Upper lobe of left lung (tissue), 6 donors: ENCODE measurements around the gene MED29. TPM values are rescaled to one million over a fixed set of nuclear protein-coding genes. Genes with fewer than 3 reads are reported as not detected.

Experiments
- ATAC-seq, 2 donors: fragments of 200-7000 bp; cut with Tn5 transposase; one replicate each; pipeline ENCODE4 v1.9.1; 2022; ENCODE audit warnings: mild to moderate bottlenecking in 2 of 2, moderate library complexity in 2 of 2; ENCODE audit not compliant: low FRiP score in 2 of 2
- DNase-seq, 2 donors: peaks; one replicate each; pipeline ENCODE4 v3.0.0-alpha.2; 2019 to 2020
- H3K27ac ChIP-seq, 4 donors: fragments of 200-600 bp; sonication (generic); one replicate each; pipeline ENCODE4 v1.5.1; 2016 to 2019
- H3K27me3 ChIP-seq, 4 donors: fragments of 200-600 bp; sonication (generic); one replicate each; pipeline ENCODE4 v1.5.1; 2017 to 2019
- H3K36me3 ChIP-seq, 4 donors: fragments of 200-600 bp; sonication (generic); one replicate each; pipeline ENCODE4 v1.5.1; 2016 to 2019
- H3K4me1 ChIP-seq, 4 donors: fragments of 200-600 bp; sonication (generic); one replicate each; pipeline ENCODE4 v1.5.1; 2018 to 2019
- H3K4me3 ChIP-seq, 4 donors: fragments of 200-600 bp; sonication (generic); one replicate each; pipeline ENCODE4 v1.5.1; 2017 to 2019; ENCODE audit warnings: mild to moderate bottlenecking in 2 of 4, moderate library complexity in 1 of 4
- H3K9me3 ChIP-seq, 4 donors: fragments of 200-600 bp; sonication (generic); one replicate each; pipeline ENCODE4 v1.5.1; 2018 to 2019
- EP300 ChIP-seq, 4 donors: sonication (generic); formaldehyde crosslinking; IDR thresholded peaks; one replicate each; pipeline ENCODE4 v1.5.1; 2017; ENCODE audit warnings: antibody characterized with exemption in 4 of 4, control low read depth in 2 of 4
- POLR2A ChIP-seq, 4 donors: fragments of 450-650 bp; IDR thresholded peaks; one replicate each; pipeline ENCODE4 v1.5.1; 2016 to 2017; ENCODE audit warnings: antibody characterized with exemption in 4 of 4, mild to moderate bottlenecking in 2 of 4
- POLR2AphosphoS5 ChIP-seq, 2 donors: sonication (generic); formaldehyde crosslinking; IDR thresholded peaks; one replicate each; pipeline ENCODE4 v1.5.1; 2017; ENCODE audit warnings: antibody characterized with exemption in 2 of 2
- WGBS, 2 donors: methylation state at CpG; one replicate each; pipeline ENCODE4 v1.1.5; 2017 to 2018; 5-methylcytosine and 5-hydroxymethylcytosine counted together
- total RNA-seq, 6 donors: library from RNA; depleted of rRNA in 4 of 6; stranded (reverse); fragments of >200 nt in 4 of 6; gene quantifications; one replicate each; pipeline versions ENCODE4 v1.1.0 to v1.2.1, GENCODE V29; 2016 to 2021
- TF ChIP-seq, protein P1 (sequence below), 6 experiments: fragments of 450-650 bp in 4 of 6; fragments of 200-600 bp in 2 of 6; sonication (generic) in 2 of 6; IDR thresholded peaks; one replicate each; pipeline ENCODE4 v1.5.1; 2016 to 2019; ENCODE audit warnings: antibody characterized with exemption in 6 of 6
- donor health status: DM: no; HTN: no; CAD: no; lungs with moderate emphysema.
- donor health status: DM: no; HTN: yes; CAD: no; lungs with severe emphysema.

The MED29 gene
- total RNA-seq, 6 donors from 2014 or later, result 18.9 to 51.1 (median 33.7) TPM

DNA sequence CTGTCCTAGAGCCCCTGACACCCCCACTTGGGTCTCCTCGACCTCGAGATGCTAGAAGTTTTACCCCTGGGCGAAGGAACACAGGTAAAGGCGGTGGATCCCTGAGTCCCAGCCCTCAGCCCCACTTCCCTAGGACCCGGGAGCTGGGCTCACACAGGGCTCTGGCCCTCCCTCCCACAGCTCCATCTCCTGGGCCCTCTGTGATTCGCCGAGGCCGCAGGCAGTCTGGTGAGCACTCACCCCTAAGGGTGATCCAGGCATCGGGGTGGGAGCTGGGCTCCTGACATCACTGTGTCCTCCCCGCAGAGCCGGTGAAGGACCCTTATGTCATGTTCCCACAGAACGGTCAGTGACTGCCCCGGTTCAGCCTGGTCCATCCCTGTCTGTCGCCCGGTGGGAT lies 29.6 kb downstream of the MED29 start:
- WGBS, 2 donors, result 93 to 94% methylated on average over 10 to 11 of the region's 15 CpGs
- DNase-seq, result no peak
- H3K4me1 ChIP-seq, result peaks cover 0 to 12% (median under 1%) of the 10 kb centered on the region in 4 donors
- ATAC-seq, result no peak
- H3K27ac ChIP-seq, result no peak overlapping the region
- no peaks in the 10 kb centered on the region for H3K27me3 ChIP-seq
- no peaks in the 10 kb centered on the region for H3K9me3 ChIP-seq
- H3K36me3 ChIP-seq, result peaks cover 0 to 87% (median 30%) of the 10 kb centered on the region in 4 donors
- no peak overlapping the region for H3K4me3 ChIP-seq
- TF ChIP-seq POLR2AphosphoS5 (IDR thresholded peaks at IDR 0.05) (no peak), EP300 (IDR thresholded peaks at IDR 0.05) (no peak)
- TF ChIP-seq, protein P1, sequence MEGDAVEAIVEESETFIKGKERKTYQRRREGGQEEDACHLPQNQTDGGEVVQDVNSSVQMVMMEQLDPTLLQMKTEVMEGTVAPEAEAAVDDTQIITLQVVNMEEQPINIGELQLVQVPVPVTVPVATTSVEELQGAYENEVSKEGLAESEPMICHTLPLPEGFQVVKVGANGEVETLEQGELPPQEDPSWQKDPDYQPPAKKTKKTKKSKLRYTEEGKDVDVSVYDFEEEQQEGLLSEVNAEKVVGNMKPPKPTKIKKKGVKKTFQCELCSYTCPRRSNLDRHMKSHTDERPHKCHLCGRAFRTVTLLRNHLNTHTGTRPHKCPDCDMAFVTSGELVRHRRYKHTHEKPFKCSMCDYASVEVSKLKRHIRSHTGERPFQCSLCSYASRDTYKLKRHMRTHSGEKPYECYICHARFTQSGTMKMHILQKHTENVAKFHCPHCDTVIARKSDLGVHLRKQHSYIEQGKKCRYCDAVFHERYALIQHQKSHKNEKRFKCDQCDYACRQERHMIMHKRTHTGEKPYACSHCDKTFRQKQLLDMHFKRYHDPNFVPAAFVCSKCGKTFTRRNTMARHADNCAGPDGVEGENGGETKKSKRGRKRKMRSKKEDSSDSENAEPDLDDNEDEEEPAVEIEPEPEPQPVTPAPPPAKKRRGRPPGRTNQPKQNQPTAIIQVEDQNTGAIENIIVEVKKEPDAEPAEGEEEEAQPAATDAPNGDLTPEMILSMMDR (IDR thresholded peaks at IDR 0.05), result no peak

DNA sequence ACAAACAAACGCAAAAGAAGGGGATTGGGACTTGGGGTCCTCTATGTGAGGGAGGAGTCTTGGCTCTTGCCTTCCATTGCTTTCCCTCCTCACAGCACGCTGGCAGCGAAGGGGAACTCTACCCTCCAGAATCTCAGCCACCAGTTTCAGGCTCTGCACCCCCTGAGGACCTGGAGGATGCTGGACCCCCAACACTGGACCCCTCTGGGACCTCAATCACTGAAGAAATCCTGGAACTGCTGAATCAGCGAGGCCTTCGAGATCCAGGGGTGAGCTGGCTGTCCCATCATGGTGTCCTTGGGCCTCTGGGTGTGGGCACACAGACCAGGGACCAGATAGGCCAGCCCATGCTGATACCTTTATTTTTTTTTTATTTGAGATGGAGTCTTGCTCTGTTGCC lies 30.8 kb downstream of the MED29 start:
- TF ChIP-seq POLR2AphosphoS5 (IDR thresholded peaks at IDR 0.05), result no peak
- TF ChIP-seq EP300 (IDR thresholded peaks at IDR 0.05), result no peak
- no peak for TF ChIP-seq POLR2A (IDR thresholded peaks at IDR 0.05)
- TF ChIP-seq, protein P1 (IDR thresholded peaks at IDR 0.05), result no peak
- peaks cover 0 to 7% (median 0%) of the 10 kb centered on the region in 4 donors for H3K4me1 ChIP-seq
- WGBS, 2 donors, result 96 to 99% methylated on average over 5 of the region's 5 CpGs
- no peaks in the 10 kb centered on the region for H3K9me3 ChIP-seq
- ATAC-seq, result no peak
- no peak overlapping the region for H3K4me3 ChIP-seq
- H3K36me3 ChIP-seq, result peaks cover 0 to 76% (median 29%) of the 10 kb centered on the region in 4 donors
- no peaks in the 10 kb centered on the region for H3K27me3 ChIP-seq
- H3K27ac ChIP-seq, result no peak overlapping the region
- DNase-seq, result no peak

- 90% methylated on average over 25 to 35 of the region's 35 CpGs for WGBS, 2 donors
- Histone ChIP-seq H3K36me3 (peaks cover 0 to 62% (median 24%) of the 10 kb centered on the region in 4 donors), H3K4me1 (peaks cover 3 to 8% (median 7%) of the 10 kb centered on the region in 4 donors)
Measured at GRCh38 chr19:39423258-39424086, 32.3 kb downstream of the MED29 start.

GRCh38 chr19:39424934-39425333 lies 33.8 kb downstream of the MED29 start:
- ATAC-seq (no peak), DNase-seq (peak in 1 of 2 donors; percentile 82)
- TF ChIP-seq, protein P1 (IDR thresholded peaks at IDR 0.05), result no peak
- TF ChIP-seq EP300 (IDR thresholded peaks at IDR 0.05) (no peak), POLR2A (IDR thresholded peaks at IDR 0.05) (no peak), POLR2AphosphoS5 (IDR thresholded peaks at IDR 0.05) (no peak)
- Histone ChIP-seq H3K27ac (no peak overlapping the region), H3K9me3 (no peaks in the 10 kb centered on the region), H3K36me3 (peaks cover 0 to 50% (median 17%) of the 10 kb centered on the region in 4 donors), H3K4me3 (no peak overlapping the region), H3K27me3 (no peaks in the 10 kb centered on the region), H3K4me1 (peaks cover 14 to 23% (median 19%) of the 10 kb centered on the region in 4 donors)
- 87 to 92% methylated on average over 2 to 13 of the region's 16 CpGs for WGBS, 2 donors

More at GRCh38 chr19:39423258-39424086, 32.3 kb downstream of the MED29 start:
- Histone ChIP-seq H3K4me3 (no peak overlapping the region), H3K9me3 (no peaks in the 10 kb centered on the region), H3K27ac (no peak overlapping the region), H3K27me3 (no peaks in the 10 kb centered on the region)
- ATAC-seq (no peak), DNase-seq (peak in 1 of 2 donors; percentile 82)
- TF ChIP-seq, protein P1 (IDR thresholded peaks at IDR 0.05), result no peak
- TF ChIP-seq POLR2AphosphoS5 (IDR thresholded peaks at IDR 0.05), result no peak
- no peak for TF ChIP-seq POLR2A (IDR thresholded peaks at IDR 0.05)
- TF ChIP-seq EP300 (IDR thresholded peaks at IDR 0.05), result no peak
